Naive thymus-derived CD8-positive, alpha-beta T cell (primary cell): ENCODE results near the gene C18orf63. TPM values are rescaled to one million over a fixed set of nuclear protein-coding genes. Genes with fewer than 3 reads are reported as not detected.
"Not testable (repeated sequence)": the region's sequence is repeated elsewhere in the genome, so short reads cannot be mapped to it uniquely, and the experiment has no call there.

Experiments used
- ATAC-seq, 2 donors: fragments of 150-1000 bp; cut with Tn5 transposase in 1 of 2; sonication (Bioruptor Pico), chemical (Tn5 transposase) in 1 of 2; 1 replicate in 1 of 2; 2 replicates in 1 of 2; pipeline ENCODE4 v1.10.0; 2021; ENCODE audit warnings: mild to moderate bottlenecking in 2 of 2, moderate library complexity in 2 of 2
- POLR2A ChIA-PET: fragments of 350-600 bp; sonication (Branson Sonifier 250); formaldehyde crosslinking; loops from one replicate; lab custom pipeline; 2021; ENCODE audit warnings: antibody characterized with exemption; lab: Charles Lee
- DNase-seq, 10 donors: peaks; one replicate each; pipeline versions ENCODE4 v3.0.0 to v3.0.0-alpha.2; 2020 to 2022
- H3K27ac Mint-ChIP-seq, 10 donors: one replicate each; pipeline ENCODE4 v1.8.0; 2020 to 2022; ENCODE audit warnings: mild to moderate bottlenecking in 10 of 10, mixed read lengths in 10 of 10, moderate library complexity in 4 of 10, inconsistent platforms in 1 of 10
- H3K27me3 Mint-ChIP-seq, 5 donors: one replicate each; pipeline ENCODE4 v1.8.0; 2021 to 2022; ENCODE audit warnings: mixed read lengths in 5 of 5
- H3K36me3 Mint-ChIP-seq, 3 donors: one replicate each; pipeline ENCODE4 v1.8.0; 2020 to 2022; ENCODE audit warnings: mixed read lengths in 3 of 3, mild to moderate bottlenecking in 2 of 3, inconsistent platforms in 1 of 3
- H3K4me1 Mint-ChIP-seq, 4 donors: one replicate each; pipeline ENCODE4 v1.8.0; 2021 to 2022; ENCODE audit warnings: mixed read lengths in 4 of 4
- H3K4me3 Mint-ChIP-seq, 10 donors: one replicate each; pipeline ENCODE4 v1.8.0; 2020 to 2022; ENCODE audit warnings: mild to moderate bottlenecking in 10 of 10, mixed read lengths in 10 of 10, moderate library complexity in 6 of 10, inconsistent platforms in 1 of 10
- H3K9me3 Mint-ChIP-seq, 9 donors: one replicate each; pipeline ENCODE4 v1.8.0; 2020 to 2022; ENCODE audit warnings: mixed read lengths in 9 of 9, mild to moderate bottlenecking in 3 of 9, inconsistent platforms in 1 of 9, moderate library complexity in 1 of 9
- polyA plus RNA-seq, 3 donors: library from polyadenylated mRNA; unstranded; fragments of 300-500 nt; fragmentation: Illumina TruSeq; gene quantifications; one replicate each; pipeline ENCODE4 v1.2.3, GENCODE V29; 2021
- total RNA-seq, 8 experiments: library from RNA in 2 of 8; stranded (reverse) in 2 of 8; gene quantifications; one replicate each; pipeline ENCODE4 v1.2.3 and lab custom pipeline; 2021 to 2026

The C18orf63 gene
- total and polyA plus RNA-seq, 5 experiments from 2014 or later = not detected

DNA sequence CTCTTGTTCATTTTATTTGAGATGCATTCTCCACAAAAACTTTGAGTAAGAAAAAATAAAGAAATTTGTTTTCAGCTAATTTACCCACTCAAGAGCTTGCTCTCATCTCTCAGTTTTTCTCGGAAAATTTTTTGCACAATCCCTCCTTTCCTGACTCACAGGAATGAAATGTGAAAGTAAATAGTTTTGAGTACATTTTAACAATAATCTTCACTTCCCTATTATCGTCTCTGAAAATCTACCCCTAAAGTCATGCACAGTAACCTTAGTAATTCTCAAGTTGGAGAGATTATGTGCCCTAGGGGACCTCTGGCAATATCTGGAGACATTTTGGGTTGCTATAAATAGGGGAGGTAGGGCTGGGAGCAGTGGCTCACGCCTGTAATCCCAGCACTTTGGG lies 26.5 kb upstream of the C18orf63 start:
- POLR2A ChIA-PET = interaction anchor here (0.7 kb wide), 1 partner anchor 37 kb away, joined by 3 read pairs; no protein-coding TSS in a partner anchor
- no peak for ATAC-seq
- H3K27me3 Mint-ChIP-seq = no peaks in the 10 kb centered on the region
- DNase-seq = no peak
- H3K4me1 Mint-ChIP-seq = peaks cover 12 to 48% (median 39%) of the 10 kb centered on the region in 4 donors
- H3K27ac Mint-ChIP-seq = no peak overlapping the region
- H3K9me3 Mint-ChIP-seq = peaks cover 0 to 3% (median 0%) of the 10 kb centered on the region in 9 donors
- no peak overlapping the region for H3K4me3 Mint-ChIP-seq
- H3K36me3 Mint-ChIP-seq = peaks cover 0 to 4% (median 2%) of the 10 kb centered on the region in 3 donors

DNA sequence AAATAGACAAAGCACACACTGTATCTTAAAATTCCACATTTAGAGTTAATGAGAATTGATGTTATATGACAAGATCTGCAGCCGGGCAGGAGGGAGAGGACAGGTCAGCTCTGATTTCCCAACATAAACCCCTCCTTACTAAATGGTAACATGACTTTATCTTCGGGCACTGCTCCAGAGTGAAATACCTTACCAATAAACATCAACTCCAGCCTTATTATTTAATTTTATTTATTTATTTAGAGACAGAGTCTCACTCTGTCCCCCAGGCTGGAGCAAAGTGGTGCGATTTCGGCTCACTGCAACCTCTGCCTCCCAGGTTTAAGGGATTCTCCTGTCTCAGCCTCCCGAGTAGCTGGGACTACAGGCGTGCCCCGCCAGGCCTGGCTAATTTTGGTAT lies 25.6 kb upstream of the C18orf63 start:
- H3K4me3 Mint-ChIP-seq = peak overlapping the region in 5 of 10 donors; percentile 28 to 99 (median 96)
- POLR2A ChIA-PET = no interaction called here
- ATAC-seq (no peak), DNase-seq (no peak)
- H3K27ac Mint-ChIP-seq = peak overlapping the region in 1 of 10 donors; percentile 18
- peaks cover 0 to 4% (median 2%) of the 10 kb centered on the region in 3 donors for H3K36me3 Mint-ChIP-seq
- H3K9me3 Mint-ChIP-seq = peaks cover 0 to 3% (median 0%) of the 10 kb centered on the region in 9 donors
- H3K4me1 Mint-ChIP-seq = peaks cover 12 to 48% (median 32%) of the 10 kb centered on the region in 4 donors
- no peaks in the 10 kb centered on the region for H3K27me3 Mint-ChIP-seq

- Mint-ChIP-seq H3K4me1 (peaks cover 10 to 48% (median 32%) of the 10 kb centered on the region in 4 donors), H3K4me3 (peak overlapping the region in 5 of 10 donors; percentile 94 to 99 (median 99)), H3K9me3 (peaks cover 0 to 3% (median 0%) of the 10 kb centered on the region in 9 donors), H3K27ac (peak overlapping the region in 1 of 10 donors; percentile 18), H3K36me3 (peaks cover 0 to 4% (median 2%) of the 10 kb centered on the region in 3 donors), H3K27me3 (no peaks in the 10 kb centered on the region)
- DNase-seq (peak in 7 of 10 donors; percentile 8 to 28 (median 19)), ATAC-seq (no peak)
- POLR2A ChIA-PET = interaction anchor here (0.6 to 1.0 kb wide), 4 partner anchors 9 to 337 kb away, joined by 3 read pairs; partner anchors contain the start of gene TIMM21
These were observed 24.7 kb upstream of the C18orf63 start for GRCh38 chr18:74290794-74291471.

DNA sequence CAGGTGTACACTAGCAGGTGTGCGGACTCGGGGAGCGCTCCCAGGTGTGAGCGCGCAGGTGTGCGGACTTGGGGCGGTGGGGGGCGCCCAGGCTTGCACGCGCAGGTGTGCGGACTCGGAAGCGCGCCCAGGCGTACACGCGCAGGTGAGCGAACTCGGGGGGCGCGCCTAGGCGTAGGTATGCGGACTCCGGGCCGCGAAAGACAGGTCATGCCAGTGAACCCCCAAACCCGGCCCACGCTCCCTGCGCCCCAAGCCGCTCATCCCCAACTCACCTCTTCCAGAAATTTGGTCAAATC lies 24.2 kb upstream of the C18orf63 start:
- H3K36me3 Mint-ChIP-seq = peaks cover 0 to 4% (median 2%) of the 10 kb centered on the region in 3 donors
- ATAC-seq (peak in 1 of 2 donors; percentile 0), DNase-seq (peak in 2 of 10 donors; percentile 4 to 20)
- peak overlapping the region in 5 of 10 donors; percentile 94 to 99 (median 99) for H3K4me3 Mint-ChIP-seq
- H3K27ac Mint-ChIP-seq = peak overlapping the region; percentile 79 to 97 (median 96)
- POLR2A ChIA-PET = interaction anchor here (0.6 to 1.0 kb wide), 4 partner anchors 9 to 336 kb away, joined by 3 read pairs; partner anchors contain the start of gene TIMM21
- no peaks in the 10 kb centered on the region for H3K27me3 Mint-ChIP-seq
- H3K4me1 Mint-ChIP-seq = peaks cover 9 to 47% (median 31%) of the 10 kb centered on the region in 4 donors
- peaks cover 0 to 3% (median 0%) of the 10 kb centered on the region in 9 donors for H3K9me3 Mint-ChIP-seq

- peaks cover 0 to 4% (median 2%) of the 10 kb centered on the region in 3 donors for H3K36me3 Mint-ChIP-seq
- H3K27me3 Mint-ChIP-seq = no peaks in the 10 kb centered on the region
- H3K4me3 Mint-ChIP-seq = peak within 1 kb of the TSS in 5 of 10 donors; percentile 94 to 99 (median 99)
- POLR2A ChIA-PET = interaction anchor here (0.6 to 1.2 kb wide), 6 partner anchors 8 to 209 kb away, joined by 3 to 4 read pairs (median 3); partner anchors contain the start of genes CNDP2 and TIMM21
- peaks cover 0 to 3% (median 0%) of the 10 kb centered on the region in 9 donors for H3K9me3 Mint-ChIP-seq
- peak within 1 kb of the TSS; percentile 79 to 97 (median 96) for H3K27ac Mint-ChIP-seq
- DNase-seq (peak; percentile 97 to 100 (median 99)), ATAC-seq (peak; percentile 94)
- H3K4me1 Mint-ChIP-seq = peaks cover 6 to 44% (median 30%) of the 10 kb centered on the region in 4 donors
These were observed 23.7 kb upstream of the C18orf63 start, which contains the start of gene CYB5A for GRCh38 chr18:74291771-74292540. Gene CYB5A, minus strand, starts transcription at chr18:74291963. Its CDS starts 88 bp downstream, at chr18:74291875.

- Mint-ChIP-seq H3K27me3 (no peaks in the 10 kb centered on the region), H3K4me1 (peaks cover 3 to 39% (median 25%) of the 10 kb centered on the region in 4 donors), H3K27ac (peak overlapping the region in 9 of 10 donors; percentile 79 to 97 (median 96)), H3K9me3 (peaks cover 0 to 3% (median 0%) of the 10 kb centered on the region in 9 donors), H3K36me3 (peaks cover 0 to 4% (median 2%) of the 10 kb centered on the region in 3 donors), H3K4me3 (peak overlapping the region in 5 of 10 donors; percentile 94 to 99 (median 99))
- POLR2A ChIA-PET = interaction anchor here (0.8 to 1.2 kb wide), 3 partner anchors 151 to 210 kb away, joined by 3 to 4 read pairs (median 3); partner anchors contain the start of gene CNDP2
- ATAC-seq = no peak
- DNase-seq = no peak
These were observed 23.1 kb upstream of the C18orf63 start for GRCh38 chr18:74292541-74292858.

GRCh38 chr18:74292982-74293381 lies 22.7 kb upstream of the C18orf63 start:
- Mint-ChIP-seq H3K4me1 (peaks cover 3 to 35% (median 20%) of the 10 kb centered on the region in 4 donors), H3K27ac (peak overlapping the region in 6 of 10 donors; percentile 8 to 97 (median 76)), H3K4me3 (peak overlapping the region in 5 of 10 donors; percentile 94 to 99 (median 99))
- H3K27me3 Mint-ChIP-seq, ATAC-seq, DNase-seq, H3K9me3 Mint-ChIP-seq, H3K36me3 Mint-ChIP-seq: not testable (repeated sequence)
- POLR2A ChIA-PET = interaction anchor here (0.8 to 1.2 kb wide), 2 partner anchors 203 to 210 kb away, joined by 3 to 4 read pairs; partner anchors contain the start of gene CNDP2

DNA sequence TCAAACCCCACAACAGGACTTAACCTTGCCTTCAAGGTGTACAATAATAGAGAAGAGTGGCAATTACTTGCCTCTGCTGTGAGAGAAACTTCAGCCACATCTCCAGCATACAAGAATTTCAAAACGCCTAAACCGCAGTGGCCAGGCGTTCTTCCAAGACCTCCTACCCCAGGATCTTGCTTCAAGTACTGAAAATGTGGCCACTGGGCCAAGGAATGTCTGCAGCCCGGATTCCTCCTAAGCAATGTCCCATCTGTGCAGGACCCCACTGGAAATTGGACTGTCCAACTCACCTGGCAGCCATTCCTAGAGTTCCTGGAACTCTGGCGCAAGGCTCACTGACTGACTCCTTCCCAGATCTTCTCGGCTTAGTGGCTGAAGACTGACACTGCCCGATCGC lies 21.1 kb upstream of the C18orf63 start:
- Mint-ChIP-seq H3K9me3 (peaks cover 0 to 6% (median 0%) of the 10 kb centered on the region in 9 donors), H3K4me1 (peaks cover 3 to 22% (median 12%) of the 10 kb centered on the region in 4 donors), H3K27ac (no peak overlapping the region), H3K4me3 (no peak overlapping the region), H3K27me3 (peaks cover 0 to 9% (median 2%) of the 10 kb centered on the region in 5 donors), H3K36me3 (peaks cover 0 to 4% (median 2%) of the 10 kb centered on the region in 3 donors)
- DNase-seq = no peak
- POLR2A ChIA-PET = no interaction called here
- no peak for ATAC-seq

GRCh38 chr18:74299162-74299561 lies 16.5 kb upstream of the C18orf63 start:
- Mint-ChIP-seq H3K9me3 (peaks cover 0 to 6% (median 0%) of the 10 kb centered on the region in 9 donors), H3K36me3 (no peaks in the 10 kb centered on the region), H3K27me3 (peaks cover 0 to 12% (median 4%) of the 10 kb centered on the region in 5 donors), H3K4me1 (no peaks in the 10 kb centered on the region), H3K27ac (peak overlapping the region in 1 of 10 donors; percentile 20), H3K4me3 (no peak overlapping the region)
- no peak for ATAC-seq
- POLR2A ChIA-PET = no interaction called here
- no peak for DNase-seq

- DNase-seq (no peak), ATAC-seq (no peak)
- POLR2A ChIA-PET = interaction anchor here (1.4 kb wide), 1 partner anchor 8 kb away, joined by 3 read pairs; the partner anchor contains the start of gene CYB5A
These were observed 15.9 kb upstream of the C18orf63 start for GRCh38 chr18:74299746-74300145.

DNA sequence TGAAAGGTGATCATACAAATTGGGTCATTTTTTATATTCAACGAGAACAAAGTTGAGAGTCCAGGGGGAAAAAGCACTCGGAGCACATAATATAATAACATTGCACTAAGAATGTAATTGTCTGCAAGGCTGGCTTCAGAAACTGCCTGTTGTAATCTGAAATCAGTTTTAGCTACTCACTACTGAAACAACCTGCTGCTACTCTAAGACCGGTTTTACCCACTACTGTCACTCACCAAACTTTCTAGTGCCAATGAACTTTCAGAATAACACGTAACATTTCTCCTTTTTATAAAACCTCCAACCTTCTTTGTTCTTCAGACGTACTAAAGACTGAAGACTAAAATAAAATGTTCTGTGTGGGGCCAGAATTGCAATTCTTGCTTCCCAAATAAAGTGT lies 12.3 kb upstream of the C18orf63 start:
- POLR2A ChIA-PET = no interaction called here
- ATAC-seq (no peak), DNase-seq (no peak)
- Mint-ChIP-seq H3K27me3 (peaks cover 13 to 21% (median 14%) of the 10 kb centered on the region in 5 donors), H3K4me1 (no peaks in the 10 kb centered on the region), H3K9me3 (peaks cover 0 to 6% (median 0%) of the 10 kb centered on the region in 9 donors), H3K36me3 (no peaks in the 10 kb centered on the region), H3K4me3 (no peak overlapping the region), H3K27ac (no peak overlapping the region)

More at GRCh38 chr18:74299746-74300145, 15.9 kb upstream of the C18orf63 start:
- H3K9me3 Mint-ChIP-seq = peaks cover 0 to 6% (median 0%) of the 10 kb centered on the region in 9 donors
- peaks cover 0 to 12% (median 4%) of the 10 kb centered on the region in 5 donors for H3K27me3 Mint-ChIP-seq
- H3K4me3 Mint-ChIP-seq = no peak overlapping the region
- H3K27ac Mint-ChIP-seq = no peak overlapping the region
- H3K4me1 Mint-ChIP-seq = no peaks in the 10 kb centered on the region
- no peaks in the 10 kb centered on the region for H3K36me3 Mint-ChIP-seq

DNA sequence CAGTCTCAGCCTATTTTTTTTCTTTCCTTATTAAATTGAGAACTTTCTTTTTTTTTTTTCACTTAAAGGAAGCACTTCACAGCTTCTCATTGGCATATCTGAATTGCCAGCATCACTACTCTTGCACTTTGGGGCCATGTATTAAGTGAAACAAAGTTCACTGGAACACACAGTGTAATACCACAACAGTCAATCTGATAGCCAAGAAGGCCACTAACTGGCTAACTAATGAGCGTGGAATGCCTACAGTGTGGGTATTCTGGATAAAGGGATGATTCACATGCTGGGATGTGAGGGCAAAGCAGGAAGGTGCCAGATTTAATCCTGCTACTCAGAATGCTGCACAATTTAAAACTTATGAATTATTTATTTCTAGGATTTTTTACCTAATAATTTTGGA lies 11.7 kb upstream of the C18orf63 start:
- DNase-seq (no peak), ATAC-seq (no peak)
- no peaks in the 10 kb centered on the region for H3K36me3 Mint-ChIP-seq
- no peak overlapping the region for H3K27ac Mint-ChIP-seq
- peaks cover 13 to 23% (median 14%) of the 10 kb centered on the region in 5 donors for H3K27me3 Mint-ChIP-seq
- H3K4me3 Mint-ChIP-seq = no peak overlapping the region
- peaks cover 0 to 6% (median 0%) of the 10 kb centered on the region in 9 donors for H3K9me3 Mint-ChIP-seq
- POLR2A ChIA-PET = no interaction called here
- H3K4me1 Mint-ChIP-seq = no peaks in the 10 kb centered on the region
